K562 (cell line): Measurements from ENCODE around the gene CNTFR. TPM values are rescaled to one million over a fixed set of nuclear protein-coding genes. Genes with fewer than 3 reads are reported as not detected.
A peak's percentile ranks its signal among the peaks of the same experiment; 100 is the strongest.

Experiments
- DEAF1 ChIP-seq: fragments of 450-650 bp; formaldehyde crosslinking; IDR thresholded peaks from 2 replicates; pipeline ENCODE4 v1.4.0; 2020; ENCODE audit warnings: mild to moderate bottlenecking, moderate library complexity
- FOXJ3 ChIP-seq: sonication (generic); formaldehyde crosslinking; IDR thresholded peaks from 2 replicates; pipeline ENCODE4 v1.4.0; 2020; ENCODE audit warnings: mild to moderate bottlenecking, missing genetic modification reagents
- HMBOX1 ChIP-seq: sonication (generic); IDR thresholded peaks from 2 replicates; pipeline ENCODE4 v1.6.1; 2016
- MECOM ChIP-seq: fragments of 250-450 bp; sonication (Bioruptor Pico); IDR thresholded peaks from 2 replicates; pipeline ENCODE4 v1.8.0; 2022; ENCODE audit warnings: inconsistent platforms
- NFE2L1 ChIP-seq: fragments of 450-650 bp; IDR thresholded peaks from 2 replicates; pipeline ENCODE4 v1.6.1; 2016; ENCODE audit warnings: missing genetic modification characterization, low read depth, mild to moderate bottlenecking, missing compliant biosample characterization, moderate library complexity, borderline replicate concordance
- NFYB ChIP-seq: IDR thresholded peaks from 2 replicates; pipeline ENCODE4 v1.6.1; 2011; ENCODE audit warnings: mild to moderate bottlenecking, moderate library complexity; ENCODE audit not compliant: insufficient read length; ENCODE audit errors: extremely low read depth
- PHB2 ChIP-seq: fragments of 450-650 bp; IDR thresholded peaks from 2 replicates; pipeline ENCODE4 v1.6.1; 2017; ENCODE audit warnings: low read depth
- PHF8 ChIP-seq: fragments of 200-600 bp; sonication (generic); IDR thresholded peaks from 2 replicates; pipeline ENCODE4 v1.6.1; 2012; ENCODE audit warnings: mixed run types, mild to moderate bottlenecking, inconsistent platforms, low read length, moderate library complexity, borderline replicate concordance
- PYGO2 ChIP-seq: fragments of 450-650 bp; IDR thresholded peaks from 2 replicates; pipeline ENCODE4 v1.6.1; 2016; ENCODE audit warnings: mild to moderate bottlenecking, missing genetic modification characterization, moderate library complexity, missing compliant biosample characterization
- RBBP5 ChIP-seq: fragments of 200-600 bp; sonication (generic); IDR thresholded peaks from 2 replicates; pipeline ENCODE4 v1.6.1; 2012; ENCODE audit warnings: borderline replicate concordance, mild to moderate bottlenecking, low read length, control low read depth, inconsistent platforms; ENCODE audit not compliant: insufficient read depth, poor library complexity, severe bottlenecking
- RBM15 ChIP-seq: fragments of 200-400 bp; formaldehyde crosslinking; IDR thresholded peaks from 2 replicates; pipeline ENCODE4 v1.6.1; 2018; ENCODE audit warnings: mild to moderate bottlenecking, low read length, moderate library complexity; ENCODE audit not compliant: insufficient read depth
- RBM39 ChIP-seq: fragments of 200-400 bp; formaldehyde crosslinking; optimal IDR thresholded peaks from 2 replicates; pipeline ENCODE3; 2018; ENCODE audit warnings: low read depth, low read length
- TCF7L2 ChIP-seq: fragments of 150-350 bp; IDR thresholded peaks from 2 replicates; pipeline ENCODE4 v1.6.1; 2016; ENCODE audit warnings: low read depth, mild to moderate bottlenecking, low read length, moderate library complexity
- TEAD2 ChIP-seq: fragments of 450-650 bp; IDR thresholded peaks from 2 replicates; pipeline ENCODE4 v1.6.1; 2016; ENCODE audit warnings: missing genetic modification characterization, control low read depth, missing compliant biosample characterization
- ZNF609 ChIP-seq: sonication (generic); formaldehyde crosslinking; IDR thresholded peaks from 2 replicates; pipeline ENCODE4 v1.8.1; 2023; ENCODE audit warnings: missing genetic modification reagents, mild to moderate bottlenecking, borderline replicate concordance
- polyA plus RNA-seq, 8 experiments: library from polyadenylated mRNA; depleted of rRNA in 4 of 8; stranded (reverse) in 5 of 8; unstranded in 3 of 8; fragments of >200 nt; fragmentation: Nextera tagmentation in 2 of 8; fragmentation: Illumina TruSeq in 1 of 8; extraction: Ambion mirVana in 2 of 8; extraction: Trizol in 1 of 8; gene quantifications; 2 replicates each; pipeline versions ENCODE4 v1.2.1 to v1.2.3, GENCODE V29; 2011 to 2014; ENCODE audit warnings: inconsistent platforms in 1 of 8, missing spikeins in 1 of 8
- total RNA-seq, 7 experiments: library from RNA; depleted of rRNA in 6 of 7; stranded (reverse); fragments of >200 nt in 6 of 7; fragmentation: Illumina TruSeq in 2 of 7; extraction: Trizol in 2 of 7; gene quantifications; 2 replicates each; pipeline versions ENCODE4 v1.2.1 to v1.2.3, GENCODE V29; 2011 to 2021; ENCODE audit warnings: low replicate concordance in 1 of 7

Gene CNTFR
- total and polyA plus RNA-seq, 9 of the 15 experiments (the other 6 are each of a cell fraction or from before 2014, with no cell fraction given), result not detected

GRCh38 chr9:34620061-34620994 lies 30.8 kb upstream of the CNTFR start, which contains the start of gene DCTN3 (continued):
- TF ChIP-seq ZNF609 (CRISPR knock-in tag) (no peak), DEAF1 (CRISPR knock-in tag) (no peak), PYGO2 (tag) (no peak), RBM39 (no peak), NFE2L1 (tag) (no peak), NFYB (peak; percentile 62), RBBP5 (peak; percentile 33), MECOM (no peak), RBM15 (no peak), HMBOX1 (no peak), TEAD2 (tag) (no peak), FOXJ3 (CRISPR knock-in tag) (no peak), TCF7L2 (no peak), PHB2 (no peak), PHF8 (peak; percentile 78; the same call in 1 of the 2 replicates)
